HEK293 (cell line): ENCODE data around the gene TTLL5.

ENCODE experiments used
- BCL11A ChIP-seq: fragments of 450-650 bp; formaldehyde crosslinking; IDR thresholded peaks from 2 replicates; pipeline ENCODE4 v1.5.1; 2016; ENCODE audit warnings: low read depth, missing biosample characterization, missing genetic modification characterization
- KLF16 ChIP-seq: fragments of 450-650 bp; formaldehyde crosslinking; IDR thresholded peaks from 2 replicates; pipeline ENCODE4 v1.5.1; 2017; ENCODE audit warnings: missing biosample characterization, missing genetic modification characterization
- TRIM28 ChIP-seq: IDR thresholded peaks from 2 replicates; pipeline ENCODE4 v1.6.1; 2011; ENCODE audit warnings: low read length, control low read depth, borderline replicate concordance
- ZBTB20 ChIP-seq: fragments of 450-650 bp; formaldehyde crosslinking; IDR thresholded peaks from 2 replicates; pipeline ENCODE4 v1.5.1; 2016; ENCODE audit warnings: missing biosample characterization, missing genetic modification characterization
- ZBTB21 ChIP-seq: fragments of 450-650 bp; formaldehyde crosslinking; IDR thresholded peaks from 2 replicates; pipeline ENCODE4 v1.5.1; 2017; ENCODE audit warnings: missing biosample characterization, missing genetic modification characterization
- ZNF10 ChIP-seq: fragments of 450-650 bp; formaldehyde crosslinking; IDR thresholded peaks from 2 replicates; pipeline ENCODE4 v1.5.1; 2017; ENCODE audit warnings: missing biosample characterization, missing genetic modification characterization
- ZNF121 ChIP-seq: fragments of 450-650 bp; formaldehyde crosslinking; IDR thresholded peaks from 2 replicates; pipeline ENCODE4 v1.5.1; 2016; ENCODE audit warnings: missing biosample characterization, missing genetic modification characterization
- ZNF132 ChIP-seq: fragments of 450-650 bp; formaldehyde crosslinking; IDR thresholded peaks from 2 replicates; pipeline ENCODE4 v1.5.1; 2017; ENCODE audit warnings: missing biosample characterization, missing genetic modification characterization, borderline replicate concordance
- ZNF157 ChIP-seq: fragments of 450-650 bp; formaldehyde crosslinking; IDR thresholded peaks from 2 replicates; pipeline ENCODE4 v1.5.1; 2016; ENCODE audit warnings: missing biosample characterization, missing genetic modification characterization
- ZNF174 ChIP-seq: fragments of 450-650 bp; formaldehyde crosslinking; IDR thresholded peaks from 2 replicates; pipeline ENCODE4 v1.5.0; 2017; ENCODE audit warnings: missing biosample characterization, mild to moderate bottlenecking, missing genetic modification characterization
- ZNF19 ChIP-seq: fragments of 450-650 bp; formaldehyde crosslinking; IDR thresholded peaks from 2 replicates; pipeline ENCODE4; 2016; ENCODE audit warnings: missing biosample characterization, missing genetic modification characterization, low read depth
- ZNF274 ChIP-seq, 2 experiments: fragments of 200-500 bp in 1 of 2; fragments of 450-650 bp in 1 of 2; sonication (Bioruptor generic) in 1 of 2; formaldehyde crosslinking in 1 of 2; IDR thresholded peaks; 2 replicates each; pipeline versions ENCODE4 v1.5.1 to v1.6.1; 2014 to 2016; ENCODE audit warnings: borderline replicate concordance in 1 of 2, inconsistent platforms in 1 of 2, low read length in 1 of 2, missing biosample characterization in 1 of 2, missing genetic modification characterization in 1 of 2
- ZNF366 ChIP-seq: fragments of 450-650 bp; formaldehyde crosslinking; conservative IDR thresholded peaks from 2 replicates; pipeline ENCODE4 v1.5.1; 2016; ENCODE audit warnings: missing biosample characterization, missing genetic modification characterization
- ZNF37A ChIP-seq: fragments of 450-650 bp; IDR thresholded peaks from 2 replicates; pipeline ENCODE4 v1.5.1; 2018; ENCODE audit warnings: missing biosample characterization, missing genetic modification characterization
- ZNF394 ChIP-seq: fragments of 450-650 bp; formaldehyde crosslinking; IDR thresholded peaks from 2 replicates; pipeline ENCODE4 v1.5.1; 2016; ENCODE audit warnings: missing biosample characterization, missing genetic modification characterization, mild to moderate bottlenecking, moderate library complexity, borderline replicate concordance
- ZNF433 ChIP-seq: fragments of 450-650 bp; formaldehyde crosslinking; IDR thresholded peaks from 2 replicates; pipeline ENCODE4 v1.5.1; 2016; ENCODE audit warnings: missing biosample characterization, missing genetic modification characterization, low read depth
- ZNF48 ChIP-seq: fragments of 450-650 bp; formaldehyde crosslinking; IDR thresholded peaks from 2 replicates; pipeline ENCODE4 v1.5.1; 2016; ENCODE audit warnings: missing biosample characterization, missing genetic modification characterization
- ZNF560 ChIP-seq: fragments of 450-650 bp; formaldehyde crosslinking; IDR thresholded peaks from 2 replicates; pipeline ENCODE4 v1.5.1; 2017; ENCODE audit warnings: missing biosample characterization, missing genetic modification characterization, borderline replicate concordance
- ZNF626 ChIP-seq: fragments of 450-650 bp; sonication (Bioruptor Pico); formaldehyde crosslinking; IDR thresholded peaks from 2 replicates; pipeline ENCODE4 v1.5.1; 2018; ENCODE audit warnings: missing biosample characterization, missing genetic modification characterization, inconsistent platforms
- ZNF654 ChIP-seq: fragments of 450-650 bp; formaldehyde crosslinking; IDR thresholded peaks from 2 replicates; pipeline ENCODE4 v1.5.1; 2016; ENCODE audit warnings: low read depth, missing biosample characterization, missing genetic modification characterization
- TF ChIP-seq, protein P1 (sequence below): fragments of 450-650 bp; formaldehyde crosslinking; IDR thresholded peaks from 2 replicates; pipeline ENCODE4 v1.5.1; 2016; ENCODE audit warnings: missing biosample characterization, missing genetic modification characterization
- TF ChIP-seq, protein P2 (sequence below): fragments of 450-650 bp; formaldehyde crosslinking; IDR thresholded peaks from 2 replicates; pipeline ENCODE4 v1.5.0; 2017; ENCODE audit warnings: missing biosample characterization, missing genetic modification characterization, borderline replicate concordance
- TF ChIP-seq, protein P3 (sequence below): fragments of 450-650 bp; formaldehyde crosslinking; IDR thresholded peaks from 2 replicates; pipeline ENCODE4 v1.5.1; 2016; ENCODE audit warnings: missing biosample characterization, missing genetic modification characterization
- TF ChIP-seq, protein P4 (sequence below): fragments of 450-650 bp; formaldehyde crosslinking; IDR thresholded peaks from 2 replicates; pipeline ENCODE4 v1.5.1; 2017; ENCODE audit warnings: missing biosample characterization, missing genetic modification characterization
- TF ChIP-seq, protein P5 (sequence below): fragments of 450-650 bp; formaldehyde crosslinking; IDR thresholded peaks from 2 replicates; pipeline ENCODE4 v1.5.1; 2016; ENCODE audit warnings: missing biosample characterization, missing genetic modification characterization, borderline replicate concordance
- TF ChIP-seq, protein P6 (sequence below): fragments of 450-650 bp; formaldehyde crosslinking; IDR thresholded peaks from 2 replicates; pipeline ENCODE4 v1.5.1; 2016; ENCODE audit warnings: missing biosample characterization, missing genetic modification characterization, low read depth
- TF ChIP-seq, protein P7 (sequence below): fragments of 450-650 bp; formaldehyde crosslinking; IDR thresholded peaks from 2 replicates; pipeline ENCODE4 v1.5.1; 2016; ENCODE audit warnings: missing biosample characterization, missing genetic modification characterization

The TTLL5 gene

DNA sequence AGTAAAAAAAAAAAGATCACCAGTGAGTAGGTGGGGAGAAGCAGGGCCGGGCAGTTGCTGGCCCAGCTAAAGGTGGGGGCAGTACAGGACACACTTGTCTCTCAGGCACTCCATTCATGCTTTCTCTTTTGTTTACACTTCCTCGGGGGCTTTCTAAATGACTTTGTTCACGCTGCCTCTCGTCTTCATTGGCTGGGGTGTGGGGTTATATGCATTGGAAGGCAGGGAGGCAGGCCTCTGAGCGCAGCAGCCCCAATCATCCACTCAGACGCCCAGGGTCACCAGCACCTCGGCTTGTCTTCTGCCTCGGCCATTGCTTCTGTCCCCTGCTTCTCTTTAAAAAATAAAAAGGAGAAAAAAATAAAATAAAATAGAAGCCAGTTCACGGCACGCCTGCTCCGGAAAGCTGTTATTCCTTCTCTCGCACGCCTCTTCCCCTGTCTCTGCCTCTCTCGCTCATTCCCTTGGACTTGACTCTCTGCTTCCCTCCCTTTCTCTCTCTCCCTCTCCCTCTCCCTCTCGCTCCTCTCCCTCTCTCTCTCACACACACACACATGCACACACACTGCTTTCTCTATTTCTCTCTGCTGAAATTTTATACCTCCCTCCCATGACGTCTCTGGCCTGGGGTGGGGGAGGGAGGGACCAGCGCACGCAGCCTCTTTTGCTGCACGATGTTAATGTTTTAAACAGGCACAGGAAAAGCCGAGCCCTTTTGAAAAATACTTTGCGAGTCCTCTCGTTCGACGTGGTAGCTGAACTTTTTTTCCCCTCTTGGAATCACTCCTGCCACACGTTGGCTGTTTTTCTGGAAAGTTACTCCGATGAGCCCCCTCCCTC, 320.6 kb downstream of the TTLL5 start, which contains the start of gene TGFB3 (continued):
- TF ChIP-seq, protein P1, sequence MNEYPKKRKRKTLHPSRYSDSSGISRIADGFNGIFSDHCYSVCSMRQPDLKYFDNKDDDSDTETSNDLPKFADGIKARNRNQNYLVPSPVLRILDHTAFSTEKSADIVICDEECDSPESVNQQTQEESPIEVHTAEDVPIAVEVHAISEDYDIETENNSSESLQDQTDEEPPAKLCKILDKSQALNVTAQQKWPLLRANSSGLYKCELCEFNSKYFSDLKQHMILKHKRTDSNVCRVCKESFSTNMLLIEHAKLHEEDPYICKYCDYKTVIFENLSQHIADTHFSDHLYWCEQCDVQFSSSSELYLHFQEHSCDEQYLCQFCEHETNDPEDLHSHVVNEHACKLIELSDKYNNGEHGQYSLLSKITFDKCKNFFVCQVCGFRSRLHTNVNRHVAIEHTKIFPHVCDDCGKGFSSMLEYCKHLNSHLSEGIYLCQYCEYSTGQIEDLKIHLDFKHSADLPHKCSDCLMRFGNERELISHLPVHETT (tag by site-specific recombination) = peak; percentile 95
- TF ChIP-seq ZNF10 (tag by site-specific recombination) (peak; percentile 36; the same call in 1 of the 2 replicates), ZNF37A (tag by site-specific recombination) (no peak), KLF16 (tag by site-specific recombination) (peak; percentile 79; the same call in 1 of the 2 replicates), ZNF121 (tag by site-specific recombination) (no peak), ZNF48 (tag by site-specific recombination) (no peak), ZNF157 (no peak), ZNF394 (tag by site-specific recombination) (no peak; the same call in 1 of the 2 replicates), ZNF174 (tag by site-specific recombination) (no peak), ZNF560 (no peak), BCL11A (peak; percentile 65; the same call in 1 of the 2 replicates), ZNF19 (tag by site-specific recombination) (no peak), ZNF433 (tag by site-specific recombination) (no peak), ZNF274 (IDR thresholded peaks at IDR 0.05; ENCODE audit: low read length) (no peak), ZNF274 (tag by site-specific recombination; IDR thresholded peaks at IDR 0.05; ENCODE audit: borderline replicate concordance) (no peak), TRIM28 (no peak), ZBTB20 (tag by site-specific recombination) (no peak), ZNF626 (no peak), ZNF654 (peak; percentile 22; the same call in 1 of the 2 replicates), ZNF366 (tag by site-specific recombination) (peak; percentile 95), ZNF132 (tag by site-specific recombination) (no peak), ZBTB21 (peak; percentile 86)
- TF ChIP-seq, protein P2, sequence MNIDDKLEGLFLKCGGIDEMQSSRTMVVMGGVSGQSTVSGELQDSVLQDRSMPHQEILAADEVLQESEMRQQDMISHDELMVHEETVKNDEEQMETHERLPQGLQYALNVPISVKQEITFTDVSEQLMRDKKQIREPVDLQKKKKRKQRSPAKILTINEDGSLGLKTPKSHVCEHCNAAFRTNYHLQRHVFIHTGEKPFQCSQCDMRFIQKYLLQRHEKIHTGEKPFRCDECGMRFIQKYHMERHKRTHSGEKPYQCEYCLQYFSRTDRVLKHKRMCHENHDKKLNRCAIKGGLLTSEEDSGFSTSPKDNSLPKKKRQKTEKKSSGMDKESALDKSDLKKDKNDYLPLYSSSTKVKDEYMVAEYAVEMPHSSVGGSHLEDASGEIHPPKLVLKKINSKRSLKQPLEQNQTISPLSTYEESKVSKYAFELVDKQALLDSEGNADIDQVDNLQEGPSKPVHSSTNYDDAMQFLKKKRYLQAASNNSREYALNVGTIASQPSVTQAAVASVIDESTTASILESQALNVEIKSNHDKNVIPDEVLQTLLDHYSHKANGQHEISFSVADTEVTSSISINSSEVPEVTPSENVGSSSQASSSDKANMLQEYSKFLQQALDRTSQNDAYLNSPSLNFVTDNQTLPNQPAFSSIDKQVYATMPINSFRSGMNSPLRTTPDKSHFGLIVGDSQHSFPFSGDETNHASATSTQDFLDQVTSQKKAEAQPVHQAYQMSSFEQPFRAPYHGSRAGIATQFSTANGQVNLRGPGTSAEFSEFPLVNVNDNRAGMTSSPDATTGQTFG (tag by site-specific recombination) = 0 out of 2 replicates have a peak, but pooled peaks have one; percentile 61
- TF ChIP-seq, protein P3, sequence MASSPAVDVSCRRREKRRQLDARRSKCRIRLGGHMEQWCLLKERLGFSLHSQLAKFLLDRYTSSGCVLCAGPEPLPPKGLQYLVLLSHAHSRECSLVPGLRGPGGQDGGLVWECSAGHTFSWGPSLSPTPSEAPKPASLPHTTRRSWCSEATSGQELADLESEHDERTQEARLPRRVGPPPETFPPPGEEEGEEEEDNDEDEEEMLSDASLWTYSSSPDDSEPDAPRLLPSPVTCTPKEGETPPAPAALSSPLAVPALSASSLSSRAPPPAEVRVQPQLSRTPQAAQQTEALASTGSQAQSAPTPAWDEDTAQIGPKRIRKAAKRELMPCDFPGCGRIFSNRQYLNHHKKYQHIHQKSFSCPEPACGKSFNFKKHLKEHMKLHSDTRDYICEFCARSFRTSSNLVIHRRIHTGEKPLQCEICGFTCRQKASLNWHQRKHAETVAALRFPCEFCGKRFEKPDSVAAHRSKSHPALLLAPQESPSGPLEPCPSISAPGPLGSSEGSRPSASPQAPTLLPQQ (tag by site-specific recombination) = peak; percentile 81
- TF ChIP-seq, protein P4, sequence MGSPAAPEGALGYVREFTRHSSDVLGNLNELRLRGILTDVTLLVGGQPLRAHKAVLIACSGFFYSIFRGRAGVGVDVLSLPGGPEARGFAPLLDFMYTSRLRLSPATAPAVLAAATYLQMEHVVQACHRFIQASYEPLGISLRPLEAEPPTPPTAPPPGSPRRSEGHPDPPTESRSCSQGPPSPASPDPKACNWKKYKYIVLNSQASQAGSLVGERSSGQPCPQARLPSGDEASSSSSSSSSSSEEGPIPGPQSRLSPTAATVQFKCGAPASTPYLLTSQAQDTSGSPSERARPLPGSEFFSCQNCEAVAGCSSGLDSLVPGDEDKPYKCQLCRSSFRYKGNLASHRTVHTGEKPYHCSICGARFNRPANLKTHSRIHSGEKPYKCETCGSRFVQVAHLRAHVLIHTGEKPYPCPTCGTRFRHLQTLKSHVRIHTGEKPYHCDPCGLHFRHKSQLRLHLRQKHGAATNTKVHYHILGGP (tag by site-specific recombination) = no peak; the same call in 1 of the 2 replicates
- TF ChIP-seq, protein P5, sequence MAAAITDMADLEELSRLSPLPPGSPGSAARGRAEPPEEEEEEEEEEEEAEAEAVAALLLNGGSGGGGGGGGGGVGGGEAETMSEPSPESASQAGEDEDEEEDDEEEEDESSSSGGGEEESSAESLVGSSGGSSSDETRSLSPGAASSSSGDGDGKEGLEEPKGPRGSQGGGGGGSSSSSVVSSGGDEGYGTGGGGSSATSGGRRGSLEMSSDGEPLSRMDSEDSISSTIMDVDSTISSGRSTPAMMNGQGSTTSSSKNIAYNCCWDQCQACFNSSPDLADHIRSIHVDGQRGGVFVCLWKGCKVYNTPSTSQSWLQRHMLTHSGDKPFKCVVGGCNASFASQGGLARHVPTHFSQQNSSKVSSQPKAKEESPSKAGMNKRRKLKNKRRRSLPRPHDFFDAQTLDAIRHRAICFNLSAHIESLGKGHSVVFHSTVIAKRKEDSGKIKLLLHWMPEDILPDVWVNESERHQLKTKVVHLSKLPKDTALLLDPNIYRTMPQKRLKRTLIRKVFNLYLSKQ (tag by site-specific recombination) = no peak
- TF ChIP-seq, protein P6, sequence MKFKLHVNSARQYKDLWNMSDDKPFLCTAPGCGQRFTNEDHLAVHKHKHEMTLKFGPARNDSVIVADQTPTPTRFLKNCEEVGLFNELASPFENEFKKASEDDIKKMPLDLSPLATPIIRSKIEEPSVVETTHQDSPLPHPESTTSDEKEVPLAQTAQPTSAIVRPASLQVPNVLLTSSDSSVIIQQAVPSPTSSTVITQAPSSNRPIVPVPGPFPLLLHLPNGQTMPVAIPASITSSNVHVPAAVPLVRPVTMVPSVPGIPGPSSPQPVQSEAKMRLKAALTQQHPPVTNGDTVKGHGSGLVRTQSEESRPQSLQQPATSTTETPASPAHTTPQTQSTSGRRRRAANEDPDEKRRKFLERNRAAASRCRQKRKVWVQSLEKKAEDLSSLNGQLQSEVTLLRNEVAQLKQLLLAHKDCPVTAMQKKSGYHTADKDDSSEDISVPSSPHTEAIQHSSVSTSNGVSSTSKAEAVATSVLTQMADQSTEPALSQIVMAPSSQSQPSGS (tag by site-specific recombination) = peak; percentile 80
- TF ChIP-seq, protein P7, sequence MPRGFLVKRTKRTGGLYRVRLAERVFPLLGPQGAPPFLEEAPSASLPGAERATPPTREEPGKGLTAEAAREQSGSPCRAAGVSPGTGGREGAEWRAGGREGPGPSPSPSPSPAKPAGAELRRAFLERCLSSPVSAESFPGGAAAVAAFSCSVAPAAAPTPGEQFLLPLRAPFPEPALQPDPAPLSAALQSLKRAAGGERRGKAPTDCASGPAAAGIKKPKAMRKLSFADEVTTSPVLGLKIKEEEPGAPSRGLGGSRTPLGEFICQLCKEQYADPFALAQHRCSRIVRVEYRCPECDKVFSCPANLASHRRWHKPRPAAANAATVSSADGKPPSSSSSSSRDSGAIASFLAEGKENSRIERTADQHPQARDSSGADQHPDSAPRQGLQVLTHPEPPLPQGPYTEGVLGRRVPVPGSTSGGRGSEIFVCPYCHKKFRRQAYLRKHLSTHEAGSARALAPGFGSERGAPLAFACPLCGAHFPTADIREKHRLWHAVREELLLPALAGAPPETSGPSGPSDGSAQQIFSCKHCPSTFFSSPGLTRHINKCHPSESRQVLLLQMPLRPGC = peak; percentile 81
